H1 (cell line): ENCODE measurements around the gene ULBP3. TPM values are rescaled to one million over a fixed set of nuclear protein-coding genes. Genes with fewer than 3 reads are reported as not detected.

Experiments
- CTCF ChIA-PET: fragments of 300-600 bp; sonication (Branson Sonifier 250); formaldehyde crosslinking; loops from one replicate; lab custom pipeline; 2021; ENCODE audit not compliant: partially characterized antibody; lab: Charles Lee
- POLR2A ChIA-PET: fragments of 300-600 bp; sonication (Branson Sonifier 250); formaldehyde crosslinking; loops from one replicate; lab custom pipeline; 2021; ENCODE audit warnings: inconsistent platforms; ENCODE audit not compliant: partially characterized antibody; lab: Charles Lee
- DNase-seq, 2 experiments: peaks; one replicate each; pipeline versions ENCODE4 v3.0.0 to v3.0.0-alpha.2; 2010 to 2022; ENCODE audit warnings: low spot score in 2 of 2, low read depth in 1 of 2, mixed read lengths in 1 of 2
- FAIRE-seq: peaks from 2 replicates; lab custom pipeline; 2011; peaks lifted over from hg19 to GRCh38; lab: Jason Lieb, UNC
- H2AFZ ChIP-seq: 2 replicates; pipeline ENCODE4 v1.8.1; 2012; ENCODE audit warnings: low read length, inconsistent platforms
- H2AK5ac ChIP-seq: 2 replicates; pipeline ENCODE4 v1.6.1; 2013; ENCODE audit warnings: low read depth, low read length
- H2BK120ac ChIP-seq: replicated peaks from 2 replicates; pipeline ENCODE3; 2013; ENCODE audit warnings: low read depth, low read length, inconsistent platforms
- H2BK12ac ChIP-seq: 2 replicates; pipeline ENCODE4 v1.6.1; 2013; ENCODE audit warnings: low read depth, low read length
- H2BK15ac ChIP-seq: 2 replicates; pipeline ENCODE4 v1.6.1; 2013; ENCODE audit warnings: low read length
- H2BK20ac ChIP-seq: 2 replicates; pipeline ENCODE4 v1.6.1; 2013; ENCODE audit warnings: low read length
- H2BK5ac ChIP-seq: 2 replicates; pipeline ENCODE4 v1.6.1; 2013; ENCODE audit warnings: low read depth, low read length
- H3K14ac ChIP-seq: 2 replicates; pipeline ENCODE4 v1.6.1; 2013; ENCODE audit warnings: inconsistent platforms; ENCODE audit not compliant: insufficient read length
- H3K18ac ChIP-seq: 2 replicates; pipeline ENCODE4 v1.6.1; 2013; ENCODE audit warnings: low read length; ENCODE audit errors: extremely low read depth
- H3K23ac ChIP-seq: 2 replicates; pipeline ENCODE4 v1.6.1; 2013; ENCODE audit warnings: inconsistent platforms; ENCODE audit not compliant: insufficient read length
- H3K23me2 ChIP-seq: 2 replicates; pipeline ENCODE4 v1.6.1; 2013; ENCODE audit warnings: low read depth, low read length
- H3K27ac ChIP-seq: 2 replicates; pipeline ENCODE4 v1.6.1; 2011; ENCODE audit warnings: low read depth, low read length, inconsistent platforms
- H3K27me3 ChIP-seq, 4 experiments: replicated peaks in 1 of 4; 1 replicate in 1 of 4; 2 replicates in 3 of 4; pipeline versions ENCODE4 v1.6.1 to v1.8.1; 2011 to 2013; ENCODE audit warnings: low read length in 3 of 4, mild to moderate bottlenecking in 3 of 4, inconsistent platforms in 2 of 4, mixed read lengths in 2 of 4, moderate library complexity in 1 of 4; ENCODE audit not compliant: control insufficient read depth in 3 of 4, insufficient read depth in 3 of 4; ENCODE audit errors: extremely low read depth in 1 of 4
- H3K36me3 ChIP-seq, 4 experiments: 2 replicates each; pipeline versions ENCODE4 v1.6.1 to v1.8.1; 2011 to 2013; ENCODE audit warnings: mild to moderate bottlenecking in 4 of 4, low read length in 3 of 4, moderate library complexity in 2 of 4, control low read depth in 1 of 4, inconsistent platforms in 1 of 4; ENCODE audit not compliant: insufficient read depth in 4 of 4, control insufficient read depth in 2 of 4
- H3K4ac ChIP-seq: replicated peaks from 2 replicates; pipeline ENCODE3; 2013; ENCODE audit warnings: low read length, low read depth, mixed read lengths, inconsistent platforms; ENCODE audit not compliant: insufficient read length
- H3K4me1 ChIP-seq, 4 experiments: replicated peaks in 1 of 4; 1 replicate in 1 of 4; 2 replicates in 3 of 4; pipeline versions ENCODE4 v1.6.1 to v1.8.1; 2011 to 2013; ENCODE audit warnings: low read length in 3 of 4, inconsistent platforms in 2 of 4, mixed read lengths in 1 of 4; ENCODE audit not compliant: insufficient read depth in 4 of 4, control insufficient read depth in 3 of 4
- H3K4me2 ChIP-seq, 2 experiments: 2 replicates each; pipeline versions ENCODE4 v1.6.1 to v1.8.1; 2011 to 2013; ENCODE audit warnings: low read depth in 2 of 2, low read length in 2 of 2, control low read depth in 1 of 2, inconsistent platforms in 1 of 2, mild to moderate bottlenecking in 1 of 2; ENCODE audit not compliant: insufficient read depth in 1 of 2
- H3K4me3 ChIP-seq, 4 experiments: fragments of 200-600, 300-600 bp in 1 of 4; sonication (generic), shearing (Covaris generic), sonication (Bioruptor Twin) in 1 of 4; 2 replicates each; pipeline versions ENCODE4 v1.5.1 to v1.8.1; 2011 to 2016; ENCODE audit warnings: low read length in 4 of 4, low read depth in 3 of 4, control low read depth in 2 of 4, inconsistent platforms in 2 of 4, mild to moderate bottlenecking in 2 of 4, mixed read lengths in 1 of 4, moderate library complexity in 1 of 4; ENCODE audit not compliant: insufficient read depth in 2 of 4; ENCODE audit errors: extremely low read depth in 1 of 4
- H3K56ac ChIP-seq: replicated peaks from 2 replicates; pipeline ENCODE3; 2013; ENCODE audit warnings: low read depth, mild to moderate bottlenecking, mixed read lengths, low read length, inconsistent platforms; ENCODE audit not compliant: insufficient read length
- H3K79me1 ChIP-seq: 2 replicates; pipeline ENCODE4 v1.6.1; 2013; ENCODE audit warnings: low read depth, low read length, control low read depth
- H3K79me2 ChIP-seq, 2 experiments: 2 replicates each; pipeline versions ENCODE4 v1.6.1 to v1.8.1; 2012 to 2013; ENCODE audit warnings: low read length in 2 of 2, mild to moderate bottlenecking in 2 of 2, inconsistent platforms in 1 of 2; ENCODE audit not compliant: insufficient read depth in 2 of 2, control insufficient read depth in 1 of 2
- H3K9ac ChIP-seq, 4 experiments: replicated peaks in 1 of 4; 1 replicate in 1 of 4; 2 replicates in 3 of 4; pipeline versions ENCODE4 v1.6.1 to v1.8.1; 2011 to 2013; ENCODE audit warnings: low read depth in 3 of 4, low read length in 3 of 4, control low read depth in 2 of 4, mild to moderate bottlenecking in 2 of 4, moderate library complexity in 2 of 4, inconsistent platforms in 1 of 4; ENCODE audit errors: extremely low read depth in 1 of 4
- H3K9me3 ChIP-seq, 2 experiments: 2 replicates each; pipeline versions ENCODE4 v1.6.1 to v1.8.1; 2012 to 2013; ENCODE audit warnings: mild to moderate bottlenecking in 2 of 2, moderate library complexity in 2 of 2, control low read depth in 1 of 2, inconsistent platforms in 1 of 2, low read depth in 1 of 2, low read length in 1 of 2, mixed read lengths in 1 of 2; ENCODE audit not compliant: insufficient read depth in 2 of 2
- H4K20me1 ChIP-seq, 2 experiments: replicated peaks in 1 of 2; 2 replicates each; pipeline versions ENCODE3 to v1.8.1; 2011 to 2013; ENCODE audit warnings: inconsistent platforms in 2 of 2, low read length in 2 of 2, mild to moderate bottlenecking in 1 of 2; ENCODE audit not compliant: insufficient read depth in 2 of 2, control insufficient read depth in 1 of 2
- H4K5ac ChIP-seq: 2 replicates; pipeline ENCODE4 v1.6.1; 2013; ENCODE audit warnings: low read length, low read depth, mixed read lengths, inconsistent platforms; ENCODE audit not compliant: insufficient read length
- H4K8ac ChIP-seq: 2 replicates; pipeline ENCODE4 v1.8.0; 2013; ENCODE audit warnings: mild to moderate bottlenecking, moderate library complexity, low read length, inconsistent platforms; ENCODE audit not compliant: insufficient read depth; ENCODE audit errors: extremely low read depth
- H4K91ac ChIP-seq: replicated peaks from 2 replicates; pipeline ENCODE3; 2013; ENCODE audit warnings: low read length, mixed read lengths, inconsistent platforms; ENCODE audit not compliant: insufficient read length
- CREB1 ChIP-seq: IDR thresholded peaks from 2 replicates; pipeline ENCODE4 v1.6.1; 2012; ENCODE audit warnings: inconsistent platforms
- CTBP2 ChIP-seq: IDR thresholded peaks from 2 replicates; pipeline ENCODE4 v1.7.0; 2011; ENCODE audit warnings: borderline replicate concordance, mild to moderate bottlenecking, moderate library complexity, mixed read lengths, low read length; ENCODE audit not compliant: insufficient read depth, insufficient read length
- EP300 ChIP-seq, 2 experiments: IDR thresholded peaks; 1 replicate in 1 of 2; 2 replicates in 1 of 2; pipeline ENCODE4 v1.6.1; 2011 to 2012; ENCODE audit warnings: low read depth in 2 of 2, low read length in 2 of 2, mild to moderate bottlenecking in 2 of 2, borderline replicate concordance in 1 of 2, inconsistent platforms in 1 of 2, moderate library complexity in 1 of 2
- FOSL1 ChIP-seq: IDR thresholded peaks from 2 replicates; pipeline ENCODE4 v1.6.1; 2011; ENCODE audit warnings: mild to moderate bottlenecking, low read depth, low read length, moderate library complexity; ENCODE audit not compliant: insufficient read depth
- JUND ChIP-seq: IDR thresholded peaks from 2 replicates; pipeline ENCODE4 v1.6.1; 2011; ENCODE audit warnings: mild to moderate bottlenecking, improper control_type of control experiment, low read length
- KDM4A ChIP-seq: IDR thresholded peaks from one replicate; pipeline ENCODE4 v1.7.1; 2012; ENCODE audit warnings: low read depth, mild to moderate bottlenecking, moderate library complexity, low read length, inconsistent platforms; ENCODE audit not compliant: severe bottlenecking
- RFX5 ChIP-seq: IDR thresholded peaks from 2 replicates; pipeline ENCODE4 v1.6.1; 2011; ENCODE audit warnings: low read depth, low read length, improper control_type of control experiment, borderline replicate concordance
- SP4 ChIP-seq: IDR thresholded peaks from 2 replicates; pipeline ENCODE4 v1.6.1; 2012; ENCODE audit warnings: low read length, inconsistent platforms
- YY1 ChIP-seq: IDR thresholded peaks from 2 replicates; pipeline ENCODE4 v1.6.1; 2011; ENCODE audit warnings: low read depth, mild to moderate bottlenecking, low read length
- WGBS, 2 experiments: shearing (Covaris generic) in 1 of 2; methylation state at CpG; one replicate each; pipeline versions ENCODE4 v1.1.6 to v1.1.7; 2013 to 2015; ENCODE audit warnings: low lambda C conversion rate in 2 of 2, mixed read lengths in 2 of 2, inconsistent platforms in 1 of 2, low coverage in 1 of 2, missing lambda C conversion rate in 1 of 2; ENCODE audit not compliant: insufficient replicate concordance in 2 of 2, insufficient coverage in 1 of 2, insufficient read length in 1 of 2; ENCODE audit errors: extremely low coverage in 1 of 2, missing lambda C conversion rate in 1 of 2; 5-methylcytosine and 5-hydroxymethylcytosine counted together
- polyA plus RNA-seq, 7 experiments: library from polyadenylated mRNA; depleted of rRNA in 3 of 7; stranded (reverse) in 5 of 7; unstranded in 2 of 7; fragments of >200 nt in 5 of 7; fragments of 200-250 nt in 2 of 7; gene quantifications; 1 replicate in 5 of 7; 2 replicates in 1 of 7; 4 replicates in 1 of 7; pipeline versions ENCODE4 v1.2.1 to v1.2.3, GENCODE V29; 2011 to 2013; ENCODE audit warnings: missing spikeins in 2 of 7, mixed read lengths in 2 of 7
- total RNA-seq: library from RNA; stranded (reverse); fragmentation: NEBNext Ultra II Directional; extraction: Animal tissue kit (Norgen Biotek cat#: 25700); gene quantifications from 2 replicates; pipeline ENCODE4 v1.2.1, GENCODE V29; 2021
- TF ChIP-seq, protein P1 (sequence below): IDR thresholded peaks from 2 replicates; pipeline ENCODE4 v1.6.1; 2012; ENCODE audit warnings: inconsistent platforms
- TF ChIP-seq, protein P2 (sequence below), 3 experiments: IDR thresholded peaks; 1 replicate in 2 of 3; 2 replicates in 1 of 3; pipeline versions ENCODE4 v1.5.1 to v1.6.1; 2011; ENCODE audit warnings: low read length in 3 of 3, mild to moderate bottlenecking in 3 of 3, inconsistent platforms in 2 of 3, low read depth in 1 of 3, moderate library complexity in 1 of 3; ENCODE audit not compliant: insufficient read depth in 1 of 3; ENCODE audit errors: control extremely low read depth in 1 of 3

The ULBP3 gene
- total and polyA plus RNA-seq, 2 of the 8 experiments (the other 6 are each of a cell fraction or from before 2014, with no cell fraction given): 1.9 to 4.2 TPM

DNA sequence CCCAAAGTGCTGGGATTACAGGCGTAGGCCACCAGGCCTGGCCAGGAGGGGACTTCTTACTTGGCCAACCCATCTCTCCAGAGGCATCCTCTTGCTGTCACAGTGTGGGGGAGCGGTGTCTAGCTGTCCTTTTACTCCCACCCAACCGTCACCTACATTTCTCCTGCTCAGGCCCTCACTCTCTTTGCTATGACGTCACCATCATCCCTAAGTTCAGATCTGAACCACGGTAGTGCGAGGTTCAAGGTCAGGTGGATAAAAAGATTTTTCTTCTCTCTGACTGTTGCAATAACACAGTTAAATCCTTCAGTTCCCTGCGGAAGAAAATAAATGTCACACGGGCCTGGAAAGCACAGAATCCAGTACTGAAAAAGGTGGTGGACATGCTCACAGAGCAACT is 36.3 kb downstream of the ULBP3 start:
- no peak overlapping the region for H2AFZ ChIP-seq
- no peak overlapping the region for H2AK5ac ChIP-seq
- H3K27ac ChIP-seq: no peak overlapping the region
- H3K79me1 ChIP-seq: no peaks in the 10 kb centered on the region
- peaks cover 0 to 6% (median 1%) of the 10 kb centered on the region in 4 experiments; a peak in 3 of 7 replicates for H3K4me1 ChIP-seq
- H3K4ac ChIP-seq: no peak overlapping the region
- H2BK15ac ChIP-seq: no peak overlapping the region
- no peak overlapping the region for H3K14ac ChIP-seq
- H3K4me3 ChIP-seq: no peak overlapping the region
- no peak overlapping the region for H3K18ac ChIP-seq
- no peak overlapping the region for H3K4me2 ChIP-seq
- no peak overlapping the region for H4K5ac ChIP-seq
- H3K56ac ChIP-seq: no peak overlapping the region
- DNase-seq (no peak), FAIRE-seq (no peak)
- peaks cover 3% of the 10 kb centered on the region; the same call in 1 of the 2 replicates for H3K23me2 ChIP-seq
- H3K23ac ChIP-seq: no peak overlapping the region
- no peak overlapping the region for H2BK120ac ChIP-seq
- H3K9ac ChIP-seq: no peak overlapping the region
- no peak overlapping the region for H2BK12ac ChIP-seq
- H3K79me2 ChIP-seq: no peaks in the 10 kb centered on the region
- no peaks in the 10 kb centered on the region for H3K36me3 ChIP-seq
- POLR2A ChIA-PET: no interaction called here
- H4K20me1 ChIP-seq: no peaks in the 10 kb centered on the region
- CTCF ChIA-PET: interaction anchor here (1.4 to 1.5 kb wide), 2 partner anchors 16 to 39 kb away, joined by 4 to 5 read pairs; no protein-coding TSS in a partner anchor
- H3K9me3 ChIP-seq: no peaks in the 10 kb centered on the region
- H3K27me3 ChIP-seq: peaks cover 18 to 35% (median 33%) of the 10 kb centered on the region in 4 experiments
- H2BK5ac ChIP-seq: no peak overlapping the region
- no peak overlapping the region for H4K8ac ChIP-seq
- no peak overlapping the region for H4K91ac ChIP-seq
- WGBS, 2 experiments: 92% methylated on average over 8 of the region's 8 CpGs; no CpG with 5 or more reads in 1 of the 2 experiments
- H2BK20ac ChIP-seq: no peak overlapping the region
- TF ChIP-seq JUND (no peak), SP4 (no peak), CREB1 (no peak), FOSL1 (no peak), CTBP2 (no peak), YY1 (no peak), EP300 (IDR thresholded peaks at IDR 0.05; ENCODE audit: borderline replicate concordance in 1 of 2, low read depth in 2 of 2, low read length in 2 of 2) (no peak), RFX5 (no peak), KDM4A (no peak)
- TF ChIP-seq, protein P1, sequence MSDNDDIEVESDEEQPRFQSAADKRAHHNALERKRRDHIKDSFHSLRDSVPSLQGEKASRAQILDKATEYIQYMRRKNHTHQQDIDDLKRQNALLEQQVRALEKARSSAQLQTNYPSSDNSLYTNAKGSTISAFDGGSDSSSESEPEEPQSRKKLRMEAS: no peak
- TF ChIP-seq, protein P2, sequence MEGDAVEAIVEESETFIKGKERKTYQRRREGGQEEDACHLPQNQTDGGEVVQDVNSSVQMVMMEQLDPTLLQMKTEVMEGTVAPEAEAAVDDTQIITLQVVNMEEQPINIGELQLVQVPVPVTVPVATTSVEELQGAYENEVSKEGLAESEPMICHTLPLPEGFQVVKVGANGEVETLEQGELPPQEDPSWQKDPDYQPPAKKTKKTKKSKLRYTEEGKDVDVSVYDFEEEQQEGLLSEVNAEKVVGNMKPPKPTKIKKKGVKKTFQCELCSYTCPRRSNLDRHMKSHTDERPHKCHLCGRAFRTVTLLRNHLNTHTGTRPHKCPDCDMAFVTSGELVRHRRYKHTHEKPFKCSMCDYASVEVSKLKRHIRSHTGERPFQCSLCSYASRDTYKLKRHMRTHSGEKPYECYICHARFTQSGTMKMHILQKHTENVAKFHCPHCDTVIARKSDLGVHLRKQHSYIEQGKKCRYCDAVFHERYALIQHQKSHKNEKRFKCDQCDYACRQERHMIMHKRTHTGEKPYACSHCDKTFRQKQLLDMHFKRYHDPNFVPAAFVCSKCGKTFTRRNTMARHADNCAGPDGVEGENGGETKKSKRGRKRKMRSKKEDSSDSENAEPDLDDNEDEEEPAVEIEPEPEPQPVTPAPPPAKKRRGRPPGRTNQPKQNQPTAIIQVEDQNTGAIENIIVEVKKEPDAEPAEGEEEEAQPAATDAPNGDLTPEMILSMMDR (IDR thresholded peaks at IDR 0.05; ENCODE audit: control extremely low read depth in 1 of 3, insufficient read depth in 1 of 3, low read depth in 1 of 3, low read length in 3 of 3): no peak
